Vagina (tissue), 2 donors: ENCODE results near the gene EHD2. TPM values are rescaled to one million over a fixed set of nuclear protein-coding genes. Genes with fewer than 3 reads are reported as not detected.

ENCODE experiments used
- DNase-seq, 2 donors: peaks; one replicate each; pipeline ENCODE4 v3.0.0-alpha.2; 2017; ENCODE audit errors: extremely low spot score in 2 of 2
- H3K27ac ChIP-seq: fragments of 200-600 bp; sonication (generic); one replicate; pipeline ENCODE4 v1.5.1; 2019
- H3K27me3 ChIP-seq: fragments of 200-600 bp; sonication (generic); one replicate; pipeline ENCODE4 v1.5.1; 2019
- H3K36me3 ChIP-seq, 2 donors: fragments of 200-600 bp; sonication (generic); one replicate each; pipeline ENCODE4 v1.5.1; 2017 to 2019
- H3K4me1 ChIP-seq: fragments of 200-600 bp; sonication (generic); one replicate; pipeline ENCODE4 v1.5.1; 2019
- H3K4me3 ChIP-seq, 2 donors: fragments of 200-600 bp; sonication (generic); 1 replicate in 1 of 2; 2 replicates in 1 of 2; pipeline ENCODE4 v1.5.1; 2016 to 2019
- H3K9me3 ChIP-seq: fragments of 200-600 bp; sonication (generic); one replicate; pipeline ENCODE4 v1.5.1; 2019
- CTCF ChIP-seq, 3 experiments: fragments of 450-650 bp in 2 of 3; fragments of 200-600 bp in 1 of 3; sonication (generic) in 1 of 3; IDR thresholded peaks; one replicate each; pipeline ENCODE4 v1.5.1; 2017 to 2019; ENCODE audit warnings: antibody characterized with exemption in 3 of 3, mild to moderate bottlenecking in 2 of 3, moderate library complexity in 2 of 3
- POLR2A ChIP-seq, 2 donors: fragments of 450-650 bp; IDR thresholded peaks; one replicate each; pipeline ENCODE4 v1.6.1; 2017; ENCODE audit warnings: antibody characterized with exemption in 2 of 2, mild to moderate bottlenecking in 2 of 2, moderate library complexity in 2 of 2
- POLR2AphosphoS5 ChIP-seq, 2 donors: sonication (generic); formaldehyde crosslinking; IDR thresholded peaks; one replicate each; pipeline ENCODE4 v1.9.0; 2017; ENCODE audit warnings: antibody characterized with exemption in 2 of 2, mild to moderate bottlenecking in 2 of 2, low read depth in 1 of 2; ENCODE audit not compliant: insufficient read depth in 1 of 2
- intact Hi-C: fragments of 100-400 bp; cut with DNase I; formaldehyde crosslinking; loops from one replicate; pipeline ENCODE4 v1.15.1; 2023
- total RNA-seq: library from RNA; depleted of rRNA; stranded (reverse); fragments of >200 nt; gene quantifications from one replicate; pipeline ENCODE4 v1.2.3, GENCODE V29; 2016

Gene EHD2
- total RNA-seq, 1 donor from 2014 or later, result 125 TPM

- no peak for DNase-seq
- no peak overlapping the region for H3K4me3 ChIP-seq
- TF ChIP-seq POLR2A (IDR thresholded peaks at IDR 0.05) (no peak), CTCF (IDR thresholded peaks at IDR 0.05) (no peak), POLR2AphosphoS5 (IDR thresholded peaks at IDR 0.05; ENCODE audit: insufficient read depth in 1 of 2, low read depth in 1 of 2) (no peak)
- H3K9me3 ChIP-seq, result no peaks in the 10 kb centered on the region
- intact Hi-C loops, result no loop called here
- peaks cover 0 to 40% of the 10 kb centered on the region in 2 donors for H3K36me3 ChIP-seq
- H3K27me3 ChIP-seq, result no peaks in the 10 kb centered on the region
- no peak overlapping the region for H3K27ac ChIP-seq
- H3K4me1 ChIP-seq, result no peaks in the 10 kb centered on the region
These were observed 32.3 kb upstream of the EHD2 start for GRCh38 chr19:47680858-47681332.

GRCh38 chr19:47681388-47681787 lies 31.8 kb upstream of the EHD2 start:
- no peaks in the 10 kb centered on the region for H3K27me3 ChIP-seq
- H3K4me3 ChIP-seq, result no peak overlapping the region
- no peak for DNase-seq
- TF ChIP-seq POLR2A (IDR thresholded peaks at IDR 0.05), result no peak
- TF ChIP-seq POLR2AphosphoS5 (IDR thresholded peaks at IDR 0.05; ENCODE audit: insufficient read depth in 1 of 2, low read depth in 1 of 2), result no peak
- TF ChIP-seq CTCF (IDR thresholded peaks at IDR 0.05), result no peak
- H3K4me1 ChIP-seq, result no peaks in the 10 kb centered on the region
- intact Hi-C loops, result no loop called here
- peaks cover 0 to 37% of the 10 kb centered on the region in 2 donors for H3K36me3 ChIP-seq
- no peak overlapping the region for H3K27ac ChIP-seq
- H3K9me3 ChIP-seq, result no peaks in the 10 kb centered on the region

GRCh38 chr19:47681936-47682335 lies 31.3 kb upstream of the EHD2 start:
- H3K36me3 ChIP-seq, result peaks cover 0 to 35% of the 10 kb centered on the region in 2 donors
- H3K27ac ChIP-seq, result no peak overlapping the region
- intact Hi-C loops, result no loop called here
- H3K27me3 ChIP-seq, result no peaks in the 10 kb centered on the region
- no peak overlapping the region for H3K4me3 ChIP-seq
- no peaks in the 10 kb centered on the region for H3K4me1 ChIP-seq
- no peak for DNase-seq
- no peaks in the 10 kb centered on the region for H3K9me3 ChIP-seq
- TF ChIP-seq CTCF (IDR thresholded peaks at IDR 0.05) (no peak), POLR2A (IDR thresholded peaks at IDR 0.05) (no peak), POLR2AphosphoS5 (IDR thresholded peaks at IDR 0.05; ENCODE audit: insufficient read depth in 1 of 2, low read depth in 1 of 2) (no peak)

GRCh38 chr19:47682939-47683338 lies 30.3 kb upstream of the EHD2 start:
- no peaks in the 10 kb centered on the region for H3K4me1 ChIP-seq
- intact Hi-C loops, result no loop called here
- H3K4me3 ChIP-seq, result no peak overlapping the region
- no peaks in the 10 kb centered on the region for H3K27me3 ChIP-seq
- peaks cover 0 to 25% of the 10 kb centered on the region in 2 donors for H3K36me3 ChIP-seq
- no peak overlapping the region for H3K27ac ChIP-seq
- no peaks in the 10 kb centered on the region for H3K9me3 ChIP-seq
- DNase-seq, result no peak
- no peak for TF ChIP-seq POLR2A (IDR thresholded peaks at IDR 0.05)
- TF ChIP-seq POLR2AphosphoS5 (IDR thresholded peaks at IDR 0.05; ENCODE audit: insufficient read depth in 1 of 2, low read depth in 1 of 2), result no peak
- no peak for TF ChIP-seq CTCF (IDR thresholded peaks at IDR 0.05)

GRCh38 chr19:47686679-47687450 lies 26.4 kb upstream of the EHD2 start:
- no peak overlapping the region for H3K27ac ChIP-seq
- TF ChIP-seq CTCF (IDR thresholded peaks at IDR 0.05) (no peak), POLR2AphosphoS5 (IDR thresholded peaks at IDR 0.05; ENCODE audit: insufficient read depth in 1 of 2, low read depth in 1 of 2) (no peak), POLR2A (IDR thresholded peaks at IDR 0.05) (no peak)
- intact Hi-C loops, result no loop called here
- no peak for DNase-seq
- H3K9me3 ChIP-seq, result no peaks in the 10 kb centered on the region
- H3K27me3 ChIP-seq, result no peaks in the 10 kb centered on the region
- H3K4me1 ChIP-seq, result no peaks in the 10 kb centered on the region
- H3K4me3 ChIP-seq, result no peak overlapping the region
- H3K36me3 ChIP-seq, result peaks cover 0 to 3% of the 10 kb centered on the region in 2 donors
